Mucosa of gallbladder (tissue), 1 donor: Measurements from ENCODE around the gene WDR4. TPM values are rescaled to one million over a fixed set of nuclear protein-coding genes. Genes with fewer than 3 reads are reported as not detected.
"Not testable (repeated sequence)": the region's sequence is repeated elsewhere in the genome, so short reads cannot be mapped to it uniquely, and the experiment has no call there.

ENCODE experiments used
- DNase-seq: peaks from one replicate; pipeline ENCODE4 v3.0.0-alpha.2; 2020; ENCODE audit warnings: low spot score
- total RNA-seq: library from RNA; stranded (reverse); gene quantifications from one replicate; pipeline ENCODE4 v1.2.1, GENCODE V29; 2021
- donor health status: DM: no; HTN: no; CAD: no.

The WDR4 gene
- total RNA-seq, 1 donor from 2014 or later: 14.8 TPM

DNA sequence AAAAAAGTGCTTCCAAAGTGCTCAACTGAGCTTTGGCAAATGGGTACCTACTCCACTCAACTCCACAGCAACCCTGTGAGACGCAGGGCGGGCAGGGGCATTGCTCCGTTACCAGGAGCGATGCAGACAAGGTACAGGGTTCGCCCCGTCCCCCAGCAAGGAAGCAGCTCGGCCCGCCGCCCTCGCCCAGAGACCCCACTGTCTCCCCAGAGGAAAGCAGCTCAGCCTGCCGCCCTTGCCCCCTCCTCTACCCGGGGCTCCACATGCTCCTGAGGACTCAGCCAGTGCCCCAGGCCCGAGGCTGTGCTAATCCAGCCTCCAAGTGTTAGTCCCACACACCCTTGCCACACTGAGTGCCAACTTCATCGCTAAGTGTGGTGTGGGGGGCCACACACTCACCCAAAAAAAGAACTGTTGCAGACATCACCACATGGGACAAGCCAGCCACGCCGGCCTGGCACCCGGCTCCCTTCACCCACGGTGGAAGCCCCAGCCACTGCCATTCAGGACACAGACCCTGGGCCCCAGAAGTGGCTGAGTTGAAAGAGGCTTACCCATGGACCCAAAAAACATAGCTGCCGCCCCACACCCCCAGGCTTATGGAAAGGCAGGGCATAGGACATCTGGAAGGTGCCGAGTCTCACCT is 26.3 kb downstream of the WDR4 start:
- no peak for DNase-seq

- DNase-seq: no peak
Measured at GRCh38 chr21:42851812-42852665, 27.3 kb downstream of the WDR4 start.

DNA sequence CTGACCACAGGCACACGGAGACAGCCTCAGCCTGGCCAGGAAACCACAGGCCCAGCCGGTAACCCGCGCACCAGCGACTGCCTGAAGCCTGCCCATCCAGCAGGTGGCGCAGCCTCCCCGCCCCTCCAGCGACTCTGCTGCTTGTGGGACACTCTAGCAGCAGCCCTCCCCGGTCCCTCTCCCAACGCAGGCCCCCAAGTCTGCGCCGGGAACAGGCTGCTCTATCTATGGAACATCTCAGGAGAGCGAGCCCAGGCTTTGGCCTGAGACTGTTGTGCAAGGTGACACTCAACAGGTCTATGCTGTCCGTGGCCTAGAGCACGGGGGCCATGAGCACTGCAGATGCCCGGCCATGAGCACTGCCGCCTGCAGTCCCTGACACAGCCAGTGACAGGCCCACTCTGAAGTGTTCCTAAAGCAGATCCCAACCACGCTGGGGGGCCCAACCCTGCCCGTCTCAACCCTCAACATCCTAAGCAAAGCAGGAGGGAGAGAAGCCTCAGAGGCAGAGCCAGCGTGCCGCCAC is 28.4 kb downstream of the WDR4 start:
- DNase-seq: no peak

DNA sequence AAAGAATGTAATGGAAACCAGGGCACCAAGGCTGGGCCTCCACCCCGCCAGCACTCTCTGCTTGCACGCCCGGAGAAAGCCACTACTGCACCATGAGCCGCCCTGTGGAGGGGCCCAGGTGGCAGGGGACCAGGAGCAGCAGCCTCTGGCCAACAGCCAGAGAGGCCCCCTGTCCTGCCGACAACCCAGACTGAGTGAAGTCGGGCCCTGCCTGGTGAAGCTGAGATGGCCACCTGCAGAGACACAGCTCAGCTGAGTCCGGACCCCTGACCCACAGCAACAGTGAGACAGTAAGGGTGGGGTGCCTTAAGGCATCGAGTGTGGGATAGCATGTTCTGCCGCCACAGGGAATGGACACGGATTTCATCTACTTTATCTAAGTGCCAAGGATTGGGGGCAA is 28.9 kb downstream of the WDR4 start:
- no peak for DNase-seq

DNA sequence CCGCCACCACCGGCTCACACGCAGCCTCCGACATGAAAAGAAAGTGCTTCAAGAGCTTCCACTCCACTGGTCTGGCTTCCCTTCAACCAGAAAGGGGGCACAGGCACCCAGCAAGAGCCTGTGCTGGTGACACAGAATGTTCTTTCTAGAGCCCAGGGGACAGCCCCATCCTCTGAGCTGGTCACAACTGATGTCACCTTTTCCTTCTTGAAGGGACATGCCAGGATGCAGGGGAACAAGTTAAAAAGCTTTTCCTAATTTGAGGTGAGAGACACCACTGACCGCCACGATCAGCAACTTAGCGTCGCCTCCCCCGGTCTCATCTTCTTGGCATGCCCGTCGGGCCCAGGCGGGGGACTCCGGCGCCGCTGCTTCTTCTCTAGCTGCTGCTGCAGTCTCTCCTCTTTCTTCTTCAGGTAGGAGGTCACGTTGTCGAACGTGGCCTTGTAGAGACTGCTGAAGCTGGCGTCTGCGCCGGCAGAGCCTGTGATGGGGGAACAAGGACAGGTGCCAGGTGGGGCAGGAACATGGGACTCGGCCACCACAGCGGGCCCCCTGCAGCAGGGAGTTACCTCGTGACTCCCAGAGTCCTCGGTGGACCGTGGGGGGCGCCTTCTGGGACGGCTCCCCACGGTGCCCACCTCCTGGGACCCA is 29.5 kb downstream of the WDR4 start:
- no peak for DNase-seq

- no peak for DNase-seq
Measured at GRCh38 chr21:42848932-42849758, 30.2 kb downstream of the WDR4 start.

GRCh38 chr21:42848144-42848931 is 31.0 kb downstream of the WDR4 start:
- DNase-seq: not testable (repeated sequence)

DNA sequence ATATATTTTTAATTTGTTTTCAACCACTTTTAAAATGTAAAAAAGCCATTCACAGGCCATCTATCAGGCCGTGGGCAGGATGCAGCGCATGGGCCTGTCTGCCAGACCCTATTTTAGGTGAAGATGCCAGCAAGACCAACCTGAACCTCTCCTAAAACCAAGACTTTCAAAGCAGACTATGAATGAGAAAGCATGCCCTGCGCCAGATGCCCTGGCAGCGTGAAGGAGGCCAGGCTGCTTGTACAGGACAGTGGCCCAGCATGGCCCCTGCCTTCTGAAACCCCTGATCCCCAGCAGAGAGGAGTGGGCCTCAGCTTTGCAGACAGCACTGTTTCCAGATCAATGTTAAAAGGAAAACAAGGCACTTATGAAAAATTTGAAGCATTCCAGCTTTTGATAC is 31.6 kb downstream of the WDR4 start:
- DNase-seq: no peak

- DNase-seq: no peak
Measured at GRCh38 chr21:42847051-42847707, 32.2 kb downstream of the WDR4 start.

GRCh38 chr21:42846221-42846620 is 33.1 kb downstream of the WDR4 start:
- no peak for DNase-seq

- DNase-seq: no peak
Measured at GRCh38 chr21:42845296-42845965, 33.9 kb downstream of the WDR4 start.

- DNase-seq: no peak
Measured at GRCh38 chr21:42844411-42845113, 34.8 kb downstream of the WDR4 start.

DNA sequence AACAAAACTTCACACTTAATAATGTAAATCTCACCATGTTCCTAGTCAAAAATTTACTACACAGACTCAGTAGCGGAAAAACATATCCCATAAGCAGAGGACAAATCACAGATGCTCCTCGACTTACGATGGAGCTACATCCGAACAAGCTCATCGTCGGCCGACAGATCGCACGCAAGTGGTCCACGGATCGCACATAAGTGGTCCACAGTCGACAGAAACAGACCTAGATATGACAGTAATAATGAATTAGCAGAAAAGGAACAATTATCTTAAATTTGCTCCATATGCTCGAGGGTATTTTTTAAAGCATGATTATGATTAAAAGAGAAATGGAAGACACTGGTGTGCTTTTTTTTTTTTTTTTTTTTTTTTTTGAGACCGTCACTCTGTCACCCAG is 36.3 kb downstream of the WDR4 start:
- DNase-seq: no peak

- not testable (repeated sequence) for DNase-seq
Measured at GRCh38 chr21:42841916-42842655, 37.3 kb downstream of the WDR4 start.

- DNase-seq: no peak
Measured at GRCh38 chr21:42841156-42841915, 38.0 kb downstream of the WDR4 start.

DNA sequence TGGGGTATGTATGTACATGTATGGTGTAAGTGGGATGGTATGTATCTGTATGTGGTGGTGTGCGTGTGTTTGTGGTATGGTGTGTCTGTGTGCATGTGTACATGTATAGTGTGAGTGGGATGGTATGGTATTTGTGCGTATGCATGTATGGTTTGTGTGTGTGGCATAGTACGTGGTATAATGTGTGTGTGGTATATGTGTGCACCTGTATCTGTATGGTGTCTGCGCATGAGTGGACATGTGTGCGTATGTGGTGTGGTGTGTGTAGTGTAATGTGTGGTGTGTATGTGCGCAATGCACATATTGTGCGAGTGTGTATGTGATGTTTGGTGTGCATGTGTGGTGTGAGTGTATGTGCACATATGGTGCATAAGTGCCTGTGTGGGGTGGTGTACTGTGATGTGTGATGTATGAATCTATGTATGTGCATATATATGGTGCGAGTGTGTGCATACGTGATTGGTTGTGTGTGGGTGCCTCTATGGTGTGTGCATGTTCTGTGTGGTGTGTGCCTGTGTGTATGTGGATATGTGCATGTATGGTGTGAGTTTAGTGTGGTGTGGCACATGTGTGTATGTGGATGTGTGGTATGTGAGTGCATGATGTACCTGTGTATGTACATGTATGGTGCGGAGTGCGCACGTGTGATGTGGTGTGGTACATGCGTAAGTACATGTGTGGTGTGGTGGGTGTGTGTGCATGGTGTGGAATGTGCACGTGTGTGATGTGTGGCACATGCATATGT is 38.8 kb downstream of the WDR4 start:
- DNase-seq: no peak
